Adrenal gland (tissue), 12 donors: ENCODE results near the gene TNNI3K. TPM values are rescaled to one million over a fixed set of nuclear protein-coding genes. Genes with fewer than 3 reads are reported as not detected.

ENCODE experiments used
- DNase-seq, 7 donors: peaks; one replicate each; pipeline ENCODE4 v3.0.0-alpha.2; 2019 to 2020
- H3K27ac ChIP-seq, 5 donors: fragments of 200-600 bp; sonication (generic) in 4 of 5; 1 replicate in 3 of 5; 2 replicates in 2 of 5; pipeline versions ENCODE4 v1.5.1 to v1.8.0; 2016 to 2020; ENCODE audit warnings: mild to moderate bottlenecking in 1 of 5
- H3K27me3 ChIP-seq: fragments of 200-600 bp; 2 replicates; pipeline ENCODE4 v1.8.0; 2021
- H3K36me3 ChIP-seq, 2 donors: fragments of 200-600 bp; replicated peaks in 1 of 2; 1 replicate in 1 of 2; 2 replicates in 1 of 2; pipeline versions ENCODE4 v1.5.1 to v1.8.0; 2018 to 2022
- H3K4me1 ChIP-seq, 2 donors: fragments of 200-600 bp; replicated peaks in 1 of 2; 1 replicate in 1 of 2; 2 replicates in 1 of 2; pipeline versions ENCODE4 v1.5.1 to v1.8.0; 2018 to 2021
- H3K4me3 ChIP-seq, 4 donors: fragments of 200-600 bp; sonication (generic) in 3 of 4; one replicate each; pipeline ENCODE4 v1.5.1; 2016 to 2018
- H3K9me3 ChIP-seq, 3 donors: fragments of 200-600 bp; sonication (generic) in 1 of 3; replicated peaks in 1 of 3; 1 replicate in 2 of 3; 2 replicates in 1 of 3; pipeline versions ENCODE4 v1.5.1 to v1.8.0; 2016 to 2021
- CTCF ChIP-seq, 6 experiments: fragments of 450-650 bp in 4 of 6; fragments of 200-600 bp in 2 of 6; sonication (generic) in 1 of 6; IDR thresholded peaks; 1 replicate in 5 of 6; 2 replicates in 1 of 6; pipeline versions ENCODE4 v1.5.1 to v1.8.0; 2016 to 2021; ENCODE audit warnings: antibody characterized with exemption in 6 of 6, mild to moderate bottlenecking in 2 of 6, moderate library complexity in 1 of 6
- POLR2A ChIP-seq, 2 donors: fragments of 450-650 bp; IDR thresholded peaks; one replicate each; pipeline ENCODE4 v1.6.1; 2017; ENCODE audit warnings: antibody characterized with exemption in 2 of 2, mild to moderate bottlenecking in 2 of 2, moderate library complexity in 1 of 2
- WGBS, 4 donors: extraction: QIAGEN DNeasy Blood & Tissue Kit in 2 of 4; methylation state at CpG; one replicate each; pipeline versions ENCODE4 v1.1.5 to v1.1.7; 2013 to 2017; 5-methylcytosine and 5-hydroxymethylcytosine counted together
- intact Hi-C, 2 donors: fragments of 100-400 bp; cut with DNase I; formaldehyde crosslinking; loops; one replicate each; pipeline versions ENCODE4 v1.14.1 to v1.15.0; 2022 to 2023
- polyA plus RNA-seq, 3 donors: library from polyadenylated mRNA; stranded (reverse); fragments of 200-250 nt in 2 of 3; fragments of 350-450 nt in 1 of 3; fragmentation: Illumina TruSeq in 1 of 3; extraction: RNeasy Lipid Tissue Mini Kit (QIAGEN cat#74804) in 1 of 3; gene quantifications; one replicate each; pipeline ENCODE4 v1.2.3, GENCODE V29; 2013 to 2014
- total RNA-seq, 9 donors: library from RNA; depleted of rRNA in 4 of 9; stranded (reverse); fragments of >200 nt in 4 of 9; fragments of 120-200 nt in 1 of 9; fragmentation: NEBNext Ultra II Directional in 1 of 9; extraction: Animal tissue kit (Norgen Biotek cat#: 25700) in 1 of 9; gene quantifications; one replicate each; pipeline versions ENCODE4 v1.1.0 to v1.2.4, GENCODE V29; 2013 to 2023
- donor health status: healthy with polysubstance abuse.
- donor health status: Bipolar disorder and iron deficiency.
- donor health status: DM: yes; HTN: yes; CAD: no.
- donor health status: DM: no; HTN: no; CAD: no.
- donor health status: DM: no; HTN: no; CAD: no.
- donor health status: DM: yes; HTN: yes; CAD: no.

The TNNI3K gene
- total and polyA plus RNA-seq, 12 donors, result 0.88 to 7.9 (median 2.1) TPM

GRCh38 chr1:74395571-74395970 is 160.4 kb downstream of the TNNI3K start:
- no peaks in the 10 kb centered on the region for H3K27me3 ChIP-seq
- no peak overlapping the region for H3K4me3 ChIP-seq
- peaks cover 0 to 7% of the 10 kb centered on the region in 2 donors for H3K4me1 ChIP-seq
- intact Hi-C loops, result no loop called here
- H3K36me3 ChIP-seq, result no peaks in the 10 kb centered on the region
- no peaks in the 10 kb centered on the region for H3K9me3 ChIP-seq
- DNase-seq, result peak in 4 of 7 donors; percentile 27 to 57 (median 30)
- TF ChIP-seq POLR2A (IDR thresholded peaks at IDR 0.05) (no peak), CTCF (IDR thresholded peaks at IDR 0.05) (no peak)
- H3K27ac ChIP-seq, result peak overlapping the region in 1 of 5 donors; percentile 69
- 47 to 67% (median 56%) methylated on average over 4 of the region's 4 CpGs for WGBS, 4 donors

GRCh38 chr1:74396462-74396861 is 161.3 kb downstream of the TNNI3K start:
- no peak overlapping the region for H3K4me3 ChIP-seq
- no peaks in the 10 kb centered on the region for H3K36me3 ChIP-seq
- peak overlapping the region in 1 of 5 donors; percentile 69 for H3K27ac ChIP-seq
- intact Hi-C loops, result no loop called here
- DNase-seq, result peak in 1 of 7 donors; percentile 21
- 48 to 69% (median 65%) methylated on average over 3 of the region's 3 CpGs for whole genome bisulfite sequencing, 4 donors
- peaks cover 0 to 7% of the 10 kb centered on the region in 2 donors for H3K4me1 ChIP-seq
- H3K9me3 ChIP-seq, result no peaks in the 10 kb centered on the region
- no peaks in the 10 kb centered on the region for H3K27me3 ChIP-seq
- TF ChIP-seq POLR2A (IDR thresholded peaks at IDR 0.05) (no peak), CTCF (IDR thresholded peaks at IDR 0.05) (no peak)

- Histone ChIP-seq H3K36me3 (no peaks in the 10 kb centered on the region), H3K9me3 (no peaks in the 10 kb centered on the region), H3K4me3 (no peak overlapping the region), H3K27ac (peak overlapping the region in 1 of 5 donors; percentile 44), H3K27me3 (no peaks in the 10 kb centered on the region), H3K4me1 (peaks cover 0 to 7% of the 10 kb centered on the region in 2 donors)
- intact Hi-C loops, result no loop called here
- peak in 2 of 7 donors; percentile 5 to 27 for DNase-seq
- TF ChIP-seq CTCF (IDR thresholded peaks at IDR 0.05) (no peak), POLR2A (IDR thresholded peaks at IDR 0.05) (no peak)
- WGBS, 4 donors, result 6 to 9% (median 7%) methylated on average over 4 of the region's 4 CpGs
These were observed 161.7 kb downstream of the TNNI3K start for GRCh38 chr1:74396933-74397332.

DNA sequence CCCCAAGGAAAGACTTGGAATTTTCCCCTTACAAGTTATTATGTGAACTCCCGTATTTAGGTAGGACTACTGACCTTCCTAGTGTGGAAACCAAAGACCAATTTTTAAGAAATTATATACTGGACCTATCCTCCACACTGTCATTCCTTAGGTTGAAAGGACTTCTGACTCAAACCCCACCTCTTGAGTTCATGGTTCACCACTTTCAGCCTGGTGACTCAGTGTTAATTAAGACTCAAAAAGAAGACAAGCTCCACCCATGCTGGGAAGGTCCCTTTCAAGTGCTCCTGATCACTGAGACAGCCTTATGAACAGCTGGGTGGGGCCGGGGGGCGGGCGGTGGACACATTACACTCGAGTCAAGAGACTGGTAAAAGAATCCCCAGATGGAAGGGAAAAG is 164.1 kb downstream of the TNNI3K start:
- H3K36me3 ChIP-seq, result no peaks in the 10 kb centered on the region
- DNase-seq, result no peak
- no peak for TF ChIP-seq CTCF (IDR thresholded peaks at IDR 0.05)
- TF ChIP-seq POLR2A (IDR thresholded peaks at IDR 0.05), result no peak
- no peaks in the 10 kb centered on the region for H3K9me3 ChIP-seq
- no peaks in the 10 kb centered on the region for H3K27me3 ChIP-seq
- H3K4me3 ChIP-seq, result no peak overlapping the region
- H3K4me1 ChIP-seq, result peaks cover 0 to 7% of the 10 kb centered on the region in 2 donors
- intact Hi-C loops, result no loop called here
- no peak overlapping the region for H3K27ac ChIP-seq
- WGBS, 4 donors, result 88 to 90% (median 90%) methylated on average over 5 of the region's 5 CpGs
